Transverse colon (tissue), 4 donors: ENCODE data around the gene RGS6.

Experiments used
- CTCF ChIP-seq, 5 experiments: fragments of 200-600 bp in 3 of 5; fragments of 450-650 bp in 2 of 5; sonication (generic) in 3 of 5; IDR thresholded peaks; 1 replicate in 2 of 5; 2 replicates in 3 of 5; pipeline ENCODE4 v1.5.1; 2016 to 2017; ENCODE audit warnings: antibody characterized with exemption in 5 of 5, inconsistent platforms in 3 of 5, mild to moderate bottlenecking in 2 of 5, moderate library complexity in 1 of 5
- EP300 ChIP-seq: sonication (generic); formaldehyde crosslinking; IDR thresholded peaks from one replicate; pipeline ENCODE4 v1.6.1; 2017; ENCODE audit warnings: antibody characterized with exemption, low read depth
- POLR2A ChIP-seq: fragments of 450-650 bp; IDR thresholded peaks from one replicate; pipeline ENCODE4 v1.6.1; 2016; ENCODE audit warnings: antibody characterized with exemption, mild to moderate bottlenecking, moderate library complexity
- POLR2AphosphoS5 ChIP-seq, 3 donors: sonication (generic); formaldehyde crosslinking; IDR thresholded peaks; one replicate each; pipeline ENCODE4 v1.6.1; 2016; ENCODE audit warnings: antibody characterized with exemption in 3 of 3

DNA sequence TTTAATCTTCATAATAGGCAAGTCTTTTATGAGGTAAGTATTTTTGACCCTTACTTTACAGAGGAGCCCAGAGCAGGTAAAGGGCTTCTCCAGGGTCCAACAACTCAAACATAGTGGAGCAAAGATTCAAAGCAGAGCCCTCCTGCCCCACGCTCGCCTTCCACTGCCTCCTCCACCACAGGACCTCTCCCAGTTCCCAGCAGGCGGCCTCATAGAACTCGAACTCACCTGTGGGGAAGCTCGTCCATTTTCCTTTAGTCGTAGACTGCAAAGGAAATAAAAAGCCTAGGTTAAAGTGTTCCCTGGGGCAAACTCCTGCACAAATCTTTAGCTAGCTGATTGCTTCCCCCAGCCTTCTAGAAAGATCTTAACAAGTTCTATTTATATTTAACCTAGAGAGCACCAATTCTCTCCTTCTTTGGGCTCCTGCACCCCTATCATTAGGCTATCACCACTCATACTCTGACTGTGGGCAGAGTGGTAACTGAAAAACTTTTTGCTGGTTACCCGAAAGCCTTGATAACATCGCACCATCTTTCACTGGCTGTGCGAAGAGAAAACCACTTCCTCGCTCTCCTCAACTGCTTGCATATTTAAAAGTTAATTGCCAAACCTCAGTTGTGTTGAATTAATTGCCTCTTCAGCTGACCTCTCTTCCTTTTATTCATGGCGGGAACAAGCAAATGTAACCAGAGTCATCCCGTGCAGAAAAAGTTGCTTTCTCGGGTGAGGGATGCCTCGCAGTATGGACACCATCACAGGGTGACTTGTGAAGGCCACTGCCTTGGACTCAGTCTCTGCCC, 662.1 kb downstream of the RGS6 start:
- no peak for TF ChIP-seq EP300
- no peak for TF ChIP-seq POLR2A
- TF ChIP-seq CTCF (IDR thresholded peaks at IDR 0.05): no peak
- no peak for TF ChIP-seq POLR2AphosphoS5 (IDR thresholded peaks at IDR 0.05)
